ENCODE data around the gene DSCAML1.

The DSCAML1 gene

DNA sequence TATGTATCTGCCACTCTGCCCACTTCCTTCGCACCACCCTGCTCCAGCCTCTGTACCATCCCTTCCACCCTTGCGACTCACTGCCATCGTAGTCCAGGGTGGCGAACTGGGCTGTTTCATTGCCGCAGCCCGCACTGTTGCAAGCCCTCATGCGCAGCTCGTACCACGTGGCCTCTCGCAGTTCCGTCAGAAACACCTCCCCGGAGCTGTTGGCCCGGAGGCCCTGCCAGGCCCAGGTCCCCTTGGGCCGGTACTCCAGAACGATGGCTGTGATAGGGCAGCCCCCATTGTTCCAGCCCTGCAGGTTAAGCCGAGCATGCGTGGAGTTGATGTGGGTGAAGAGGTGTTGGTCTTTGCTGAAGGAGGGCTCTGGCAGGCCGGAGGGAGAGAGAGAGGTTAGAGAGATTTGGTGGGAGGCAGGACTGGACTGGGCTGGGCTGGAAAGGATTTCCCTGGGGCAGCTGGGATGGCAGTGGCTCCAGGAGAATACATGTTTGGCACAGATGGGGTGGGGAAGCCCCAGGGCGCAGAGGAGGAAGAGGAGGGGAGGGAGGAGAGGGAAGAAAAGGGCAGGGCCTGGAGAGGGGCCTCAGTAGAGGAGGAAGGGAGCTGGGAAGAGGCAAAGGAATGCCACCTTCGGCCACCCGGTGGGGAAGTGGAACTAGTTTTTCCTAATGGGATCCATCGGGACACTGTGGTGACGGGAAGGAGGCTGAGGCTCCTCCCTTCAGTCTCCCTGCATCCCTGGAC, 359.8 kb downstream of the DSCAML1 start:
- DNase-seq, result no peak
- H3K27me3 ChIP-seq (ENCODE audit: insufficient read depth, low read length), result no peaks in the 10 kb centered on the region
- WGBS (ENCODE audit: extremely low coverage, insufficient coverage, insufficient read length), result no CpG with 5 or more reads among the region's 23 CpGs
- no peaks in the 10 kb centered on the region for H3K79me1 ChIP-seq (ENCODE audit: low read length)
- no peaks in the 10 kb centered on the region for H3K4me1 ChIP-seq (ENCODE audit: control insufficient read depth in 1 of 2, insufficient read depth in 2 of 2, low read length in 2 of 2)
- no peaks in the 10 kb centered on the region for H3K9me3 ChIP-seq (ENCODE audit: insufficient read depth, low read depth, low read length)
- no peak overlapping the region for H3K4ac ChIP-seq (ENCODE audit: low read depth, low read length)
- H3K9ac ChIP-seq (ENCODE audit: low read length), result no peak overlapping the region
- no peak overlapping the region for H4K12ac ChIP-seq (ENCODE audit: low read depth, low read length)
- H2BK5ac ChIP-seq (ENCODE audit: low read depth, low read length, poor library complexity), result no peak overlapping the region
- no peak overlapping the region for H3K4me2 ChIP-seq (ENCODE audit: low read length)
- H4K91ac ChIP-seq (ENCODE audit: low read depth, low read length), result no peak overlapping the region
- no peak overlapping the region for H3K4me3 ChIP-seq (ENCODE audit: low read depth, low read length)
- no peak overlapping the region for H2AK5ac ChIP-seq (ENCODE audit: low read length)
- no peaks in the 10 kb centered on the region for H3K79me2 ChIP-seq (ENCODE audit: control insufficient read depth, insufficient read depth, low read length, poor library complexity)
- H3K18ac ChIP-seq (ENCODE audit: low read length), result no peak overlapping the region
- no peak overlapping the region for H2BK12ac ChIP-seq (ENCODE audit: low read length)
- no peak overlapping the region for H4K8ac ChIP-seq (ENCODE audit: low read depth, low read length)
- H3K14ac ChIP-seq (ENCODE audit: low read length), result no peak overlapping the region
- no peak overlapping the region for H3K23ac ChIP-seq (ENCODE audit: low read length)
- no peak overlapping the region for H3K27ac ChIP-seq (ENCODE audit: low read depth, low read length)
- H2BK120ac ChIP-seq (ENCODE audit: insufficient read depth, low read length, poor library complexity), result no peak overlapping the region
- no peak overlapping the region for H2AFZ ChIP-seq (ENCODE audit: insufficient read depth, low read length, poor library complexity)
- H3K36me3 ChIP-seq (ENCODE audit: control insufficient read depth in 1 of 2, insufficient read depth in 2 of 2, low read length in 2 of 2), result no peaks in the 10 kb centered on the region

- Histone ChIP-seq H3K4me3 (ENCODE audit: low read depth, low read length) (no peak overlapping the region), H2AFZ (ENCODE audit: insufficient read depth, low read length, poor library complexity) (no peak overlapping the region), H3K23ac (ENCODE audit: low read length) (no peak overlapping the region), H3K9me3 (ENCODE audit: insufficient read depth, low read depth, low read length) (no peaks in the 10 kb centered on the region), H3K27me3 (ENCODE audit: insufficient read depth, low read length) (no peaks in the 10 kb centered on the region), H3K4me1 (ENCODE audit: control insufficient read depth in 1 of 2, insufficient read depth in 2 of 2, low read length in 2 of 2) (no peaks in the 10 kb centered on the region), H2BK120ac (ENCODE audit: insufficient read depth, low read length, poor library complexity) (no peak overlapping the region), H4K8ac (ENCODE audit: low read depth, low read length) (no peak overlapping the region), H2BK12ac (ENCODE audit: low read length) (no peak overlapping the region), H3K9ac (ENCODE audit: low read length) (no peak overlapping the region), H3K18ac (ENCODE audit: low read length) (no peak overlapping the region), H3K14ac (ENCODE audit: low read length) (no peak overlapping the region), H2BK5ac (ENCODE audit: low read depth, low read length, poor library complexity) (no peak overlapping the region), H3K27ac (ENCODE audit: low read depth, low read length) (no peak overlapping the region), H3K36me3 (ENCODE audit: control insufficient read depth in 1 of 2, insufficient read depth in 2 of 2, low read length in 2 of 2) (no peaks in the 10 kb centered on the region), H3K4ac (ENCODE audit: low read depth, low read length) (no peak overlapping the region), H4K12ac (ENCODE audit: low read depth, low read length) (no peak overlapping the region), H4K91ac (ENCODE audit: low read depth, low read length) (no peak overlapping the region), H2AK5ac (ENCODE audit: low read length) (no peak overlapping the region), H3K4me2 (ENCODE audit: low read length) (no peak overlapping the region), H3K79me1 (ENCODE audit: low read length) (no peaks in the 10 kb centered on the region), H3K79me2 (ENCODE audit: control insufficient read depth, insufficient read depth, low read length, poor library complexity) (no peaks in the 10 kb centered on the region)
- no CpG with 5 or more reads among the region's 6 CpGs for WGBS (ENCODE audit: extremely low coverage, insufficient coverage, insufficient read length)
- DNase-seq, result no peak
Observed at GRCh38 chr11:117435326-117435725, 361.7 kb downstream of the DSCAML1 start.

DNA sequence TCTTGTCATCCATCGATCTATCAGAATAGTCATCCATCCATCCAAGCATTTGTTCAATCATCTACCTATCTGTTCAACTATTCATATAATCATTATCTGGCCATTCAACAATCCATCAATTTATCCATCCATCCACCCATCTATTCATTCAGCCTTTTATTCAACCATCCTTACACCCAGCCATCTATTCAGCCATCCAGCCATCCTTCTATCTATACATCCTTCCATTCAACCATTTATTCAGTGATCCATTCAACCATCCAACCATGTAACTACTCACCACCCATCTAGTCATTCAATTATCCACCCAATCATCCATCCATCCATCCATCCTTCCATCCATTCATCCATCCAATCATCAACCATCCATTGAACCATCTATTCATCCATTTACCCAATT, 362.5 kb downstream of the DSCAML1 start:
- Histone ChIP-seq H4K91ac (ENCODE audit: low read depth, low read length) (no peak overlapping the region), H3K9ac (ENCODE audit: low read length) (no peak overlapping the region), H2BK5ac (ENCODE audit: low read depth, low read length, poor library complexity) (no peak overlapping the region), H3K14ac (ENCODE audit: low read length) (no peak overlapping the region), H2AFZ (ENCODE audit: insufficient read depth, low read length, poor library complexity) (no peak overlapping the region), H3K23ac (ENCODE audit: low read length) (no peak overlapping the region), H3K36me3 (ENCODE audit: control insufficient read depth in 1 of 2, insufficient read depth in 2 of 2, low read length in 2 of 2) (no peaks in the 10 kb centered on the region), H4K12ac (ENCODE audit: low read depth, low read length) (no peak overlapping the region), H3K4me3 (ENCODE audit: low read depth, low read length) (no peak overlapping the region), H3K27ac (ENCODE audit: low read depth, low read length) (no peak overlapping the region), H3K9me3 (ENCODE audit: insufficient read depth, low read depth, low read length) (no peaks in the 10 kb centered on the region), H3K27me3 (ENCODE audit: insufficient read depth, low read length) (no peaks in the 10 kb centered on the region), H3K4me1 (ENCODE audit: control insufficient read depth in 1 of 2, insufficient read depth in 2 of 2, low read length in 2 of 2) (no peaks in the 10 kb centered on the region), H3K18ac (ENCODE audit: low read length) (no peak overlapping the region), H4K8ac (ENCODE audit: low read depth, low read length) (no peak overlapping the region), H2BK120ac (ENCODE audit: insufficient read depth, low read length, poor library complexity) (no peak overlapping the region), H2AK5ac (ENCODE audit: low read length) (no peak overlapping the region), H3K79me1 (ENCODE audit: low read length) (no peaks in the 10 kb centered on the region), H3K4me2 (ENCODE audit: low read length) (no peak overlapping the region), H3K4ac (ENCODE audit: low read depth, low read length) (no peak overlapping the region), H3K79me2 (ENCODE audit: control insufficient read depth, insufficient read depth, low read length, poor library complexity) (no peaks in the 10 kb centered on the region), H2BK12ac (ENCODE audit: low read length) (no peak overlapping the region)
- no peak for DNase-seq
- WGBS (ENCODE audit: extremely low coverage, insufficient coverage, insufficient read length), result 100% methylated on average over 1 of the region's 1 CpG

DNA sequence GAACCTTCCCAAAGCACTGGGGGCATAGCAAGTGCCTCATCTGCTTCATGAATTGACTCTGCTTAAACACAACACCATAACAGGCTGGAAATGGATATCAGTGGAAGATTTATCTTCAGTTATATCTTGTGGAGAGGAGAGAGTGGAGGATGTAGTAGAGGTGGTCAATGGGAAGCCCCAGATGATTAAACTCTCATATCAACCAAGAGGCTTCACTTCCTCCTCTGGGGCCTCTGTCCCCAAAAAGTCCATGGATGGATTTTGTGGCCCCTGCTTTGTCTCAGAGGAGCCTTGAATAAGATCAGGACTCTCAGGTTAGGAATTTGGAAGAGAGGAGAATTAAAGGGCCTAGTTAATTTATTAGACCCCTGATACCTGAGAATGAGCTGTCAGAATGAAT, 363.3 kb downstream of the DSCAML1 start:
- H3K9me3 ChIP-seq (ENCODE audit: insufficient read depth, low read depth, low read length), result no peaks in the 10 kb centered on the region
- no peaks in the 10 kb centered on the region for H3K27me3 ChIP-seq (ENCODE audit: insufficient read depth, low read length)
- H4K8ac ChIP-seq (ENCODE audit: low read depth, low read length), result no peak overlapping the region
- H3K4me2 ChIP-seq (ENCODE audit: low read length), result no peak overlapping the region
- H3K9ac ChIP-seq (ENCODE audit: low read length), result no peak overlapping the region
- H2BK12ac ChIP-seq (ENCODE audit: low read length), result no peak overlapping the region
- H4K91ac ChIP-seq (ENCODE audit: low read depth, low read length), result no peak overlapping the region
- H3K23ac ChIP-seq (ENCODE audit: low read length), result no peak overlapping the region
- H2AFZ ChIP-seq (ENCODE audit: insufficient read depth, low read length, poor library complexity), result no peak overlapping the region
- no peak overlapping the region for H3K18ac ChIP-seq (ENCODE audit: low read length)
- no peaks in the 10 kb centered on the region for H3K79me1 ChIP-seq (ENCODE audit: low read length)
- DNase-seq, result no peak
- no peak overlapping the region for H4K12ac ChIP-seq (ENCODE audit: low read depth, low read length)
- H2AK5ac ChIP-seq (ENCODE audit: low read length), result no peak overlapping the region
- H3K79me2 ChIP-seq (ENCODE audit: control insufficient read depth, insufficient read depth, low read length, poor library complexity), result no peaks in the 10 kb centered on the region
- H2BK120ac ChIP-seq (ENCODE audit: insufficient read depth, low read length, poor library complexity), result no peak overlapping the region
- H3K36me3 ChIP-seq (ENCODE audit: control insufficient read depth in 1 of 2, insufficient read depth in 2 of 2, low read length in 2 of 2), result no peaks in the 10 kb centered on the region
- H3K4me1 ChIP-seq (ENCODE audit: control insufficient read depth in 1 of 2, insufficient read depth in 2 of 2, low read length in 2 of 2), result no peaks in the 10 kb centered on the region
- H2BK5ac ChIP-seq (ENCODE audit: low read depth, low read length, poor library complexity), result no peak overlapping the region
- H3K14ac ChIP-seq (ENCODE audit: low read length), result no peak overlapping the region
- no peak overlapping the region for H3K4me3 ChIP-seq (ENCODE audit: low read depth, low read length)
- H3K4ac ChIP-seq (ENCODE audit: low read depth, low read length), result no peak overlapping the region
- no peak overlapping the region for H3K27ac ChIP-seq (ENCODE audit: low read depth, low read length)
